Right renal cortex interstitium (tissue), 3 donors: Measurements from ENCODE around the gene CBLIF. TPM values are rescaled to one million over a fixed set of nuclear protein-coding genes. Genes with fewer than 3 reads are reported as not detected.
"Not testable (repeated sequence)": the region's sequence is repeated elsewhere in the genome, so short reads cannot be mapped to it uniquely, and the experiment has no call there.

Experiments
- DNase-seq, 3 donors: peaks; one replicate each; pipeline ENCODE4 v3.0.0-alpha.2; 2013; ENCODE audit warnings: low read depth in 3 of 3, low spot score in 2 of 3
- polyA plus RNA-seq, 3 donors: library from polyadenylated mRNA; unstranded; fragments of 120-200 nt; gene quantifications; one replicate each; pipeline ENCODE4 v1.2.1, GENCODE V29; 2013; ENCODE audit not compliant: insufficient read length in 3 of 3

The CBLIF gene
- polyA plus RNA-seq = not detected

GRCh38 chr11:59845399-59845798 lies at the start of gene CBLIF:
TSS of gene CBLIF (minus strand) at chr11:59845499. CDS start at chr11:59845453, 46 bp downstream.
- DNase-seq = no peak

- DNase-seq = no peak
Measured at GRCh38 chr11:59894616-59895015, 49.3 kb upstream of the CBLIF start.

DNA sequence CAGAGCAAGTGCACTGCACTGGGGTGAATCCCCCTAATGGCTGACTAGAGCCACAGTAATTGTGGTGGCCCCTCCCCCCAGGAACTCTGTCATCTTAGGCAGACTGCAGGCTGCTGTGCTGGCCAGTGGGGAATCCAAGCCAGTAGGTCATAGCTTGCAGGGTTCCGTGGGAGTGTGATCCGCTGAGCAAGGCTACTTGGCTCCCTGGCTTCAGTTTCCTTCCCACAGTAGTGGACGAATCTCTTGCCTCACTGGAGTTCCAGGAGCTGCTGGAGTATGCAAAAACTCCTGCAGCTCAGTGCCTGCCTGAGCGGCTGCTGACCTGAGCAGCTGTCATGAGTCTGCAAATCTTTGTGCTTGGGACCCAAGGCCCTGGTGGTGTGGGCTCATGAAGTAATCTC lies 46.5 kb upstream of the CBLIF start:
- DNase-seq = no peak

DNA sequence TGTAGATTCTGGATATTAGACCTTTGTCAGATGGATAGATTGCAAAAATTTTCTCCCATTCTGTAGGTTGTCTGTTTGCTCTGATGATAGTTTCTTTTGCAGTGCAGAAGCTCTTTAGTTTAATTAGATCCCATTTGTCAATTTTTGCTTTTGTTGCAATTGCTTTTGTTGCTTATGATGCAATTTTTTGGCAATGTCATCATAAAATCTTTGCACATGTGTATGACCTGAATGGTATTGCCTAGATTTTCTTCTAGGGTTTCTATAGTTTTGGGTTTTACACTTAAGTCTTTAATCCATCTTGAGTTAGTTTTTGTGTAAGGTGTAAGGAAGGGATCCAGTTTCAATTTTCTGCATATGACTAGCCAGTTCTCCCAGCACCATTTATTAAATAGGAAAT lies 41.9 kb upstream of the CBLIF start:
- DNase-seq = not testable (repeated sequence)

DNA sequence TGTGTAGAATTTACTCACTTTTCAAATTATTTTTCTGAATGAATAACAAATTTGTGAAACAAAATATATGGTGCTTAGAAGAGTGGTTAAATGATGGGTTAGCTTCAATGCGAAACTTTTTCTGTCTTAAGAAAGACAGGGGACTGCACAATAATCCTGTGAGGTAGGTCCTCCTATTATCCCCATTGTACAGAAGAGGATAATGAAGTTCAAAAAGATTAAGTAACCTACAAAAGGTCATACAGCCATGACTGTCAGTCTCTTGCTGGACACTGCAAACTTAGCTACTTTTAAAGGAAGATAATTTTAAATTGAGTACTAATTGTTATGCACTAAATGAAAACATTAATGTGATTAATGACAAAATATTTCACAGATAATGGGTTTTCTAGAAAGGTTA lies 38.3 kb upstream of the CBLIF start:
- DNase-seq = no peak

DNA sequence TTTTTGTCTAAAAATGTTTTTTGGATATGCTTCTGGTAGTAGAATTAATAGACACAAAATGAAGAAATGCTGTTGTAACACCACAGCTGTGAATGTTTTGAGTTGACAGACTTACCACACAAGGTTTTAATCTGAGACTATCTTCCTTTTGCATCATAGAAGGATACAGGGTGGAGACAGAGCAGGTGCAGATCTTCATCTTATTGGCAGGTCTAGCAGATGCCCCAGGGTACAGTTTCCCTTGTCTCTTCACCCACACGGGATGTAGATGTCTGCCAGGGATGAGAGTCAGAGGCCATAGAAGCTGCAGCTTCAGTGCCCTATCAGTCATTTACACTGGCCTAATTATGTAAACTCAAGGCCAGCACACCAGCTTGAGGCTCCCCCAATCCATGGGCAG lies 34.3 kb upstream of the CBLIF start:
- no peak for DNase-seq

DNA sequence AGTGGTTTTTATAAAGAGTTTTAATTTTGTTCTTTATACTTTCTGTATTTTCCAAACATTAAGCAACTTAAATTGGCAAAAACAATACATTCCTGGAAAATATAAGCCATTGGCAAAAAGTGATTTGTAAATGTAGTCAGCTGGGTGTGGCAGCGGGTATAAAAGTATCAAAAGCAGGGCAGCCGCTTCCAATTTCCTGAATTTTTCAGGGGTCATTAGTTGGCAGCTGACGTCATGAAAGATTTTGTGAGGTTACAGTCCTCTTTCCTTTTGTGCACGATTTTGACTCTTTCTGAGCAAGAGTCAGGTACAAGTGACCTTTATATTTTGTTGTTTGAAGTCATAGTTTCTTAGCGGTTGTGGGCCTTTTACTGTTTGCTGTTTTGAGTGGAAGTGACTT lies 33.3 kb upstream of the CBLIF start, which contains the start of gene OOSP3:
Gene OOSP3, plus strand, starts transcription at position 208 of the 400 bp plus-strand sequence. Its CDS starts 27 bp downstream, at position 235.
- DNase-seq = no peak

DNA sequence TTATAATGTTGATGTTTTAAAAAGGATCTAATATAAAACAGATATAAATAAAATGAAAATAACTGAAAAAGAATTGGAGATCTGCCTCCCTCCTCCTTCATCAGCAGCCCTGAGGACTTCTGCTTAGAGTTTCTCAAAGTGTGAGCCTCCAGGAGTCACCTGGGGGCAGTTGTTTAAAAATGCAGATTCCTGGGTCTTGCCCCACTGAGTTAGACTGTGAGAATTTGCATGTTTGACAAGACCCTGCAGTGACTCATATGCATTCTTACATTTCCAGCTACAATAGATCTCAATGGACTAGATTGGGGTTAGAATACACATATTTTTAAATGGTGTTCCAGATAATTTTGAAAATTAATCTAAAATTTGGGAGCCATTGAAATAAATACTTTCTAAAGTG lies 32.5 kb upstream of the CBLIF start:
- DNase-seq = no peak

DNA sequence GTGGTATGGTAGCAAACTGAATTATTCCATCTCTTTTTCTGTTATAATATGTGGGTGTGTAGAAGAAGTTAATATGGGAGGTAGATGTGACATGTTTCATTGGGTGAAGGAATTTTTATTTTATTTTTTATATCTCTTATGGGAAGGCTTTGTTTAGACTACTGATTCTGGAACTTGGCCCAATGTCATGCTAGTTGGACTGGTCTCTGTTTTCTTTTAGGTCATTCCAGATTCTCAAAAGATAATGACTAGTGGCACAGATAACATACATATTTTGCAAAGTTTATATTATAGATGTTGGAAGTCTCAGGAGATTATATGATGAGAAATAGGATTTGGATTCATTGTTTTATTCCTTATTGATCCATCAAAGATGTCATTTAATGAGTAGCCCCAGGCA lies 32.0 kb upstream of the CBLIF start:
- DNase-seq = no peak

GRCh38 chr11:59875856-59876519 lies 30.7 kb upstream of the CBLIF start:
- no peak for DNase-seq

- DNase-seq = no peak
Measured at GRCh38 chr11:59872076-59872475, 26.8 kb upstream of the CBLIF start.

GRCh38 chr11:59867946-59868345 lies 22.6 kb upstream of the CBLIF start:
- no peak for DNase-seq

DNA sequence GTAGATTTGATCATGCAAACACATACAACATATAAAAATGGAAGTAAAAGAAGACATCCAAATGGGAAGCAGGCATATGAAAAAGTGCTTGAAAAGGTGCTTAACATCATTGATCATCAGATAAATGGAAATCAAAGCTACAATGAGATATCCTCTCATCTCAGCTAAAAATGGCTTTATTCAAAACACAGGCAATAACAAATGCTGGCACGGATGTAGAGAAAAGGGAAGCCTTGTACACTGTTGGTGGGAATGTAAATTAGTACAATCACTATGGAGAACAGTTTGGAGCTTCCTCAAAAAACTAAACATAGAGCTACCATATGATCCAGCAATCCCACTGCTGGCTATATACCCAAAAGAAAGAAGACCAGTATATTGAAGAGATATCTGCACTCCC lies 21.5 kb upstream of the CBLIF start:
- no peak for DNase-seq

- DNase-seq = no peak
Measured at GRCh38 chr11:59866397-59866796, 21.1 kb upstream of the CBLIF start, which contains the start of gene TCN1. TSS of gene TCN1 (minus strand) at chr11:59866487. CDS start at chr11:59866470, 17 bp downstream.

- DNase-seq = no peak
Measured at GRCh38 chr11:59865031-59865430, 19.7 kb upstream of the CBLIF start.

DNA sequence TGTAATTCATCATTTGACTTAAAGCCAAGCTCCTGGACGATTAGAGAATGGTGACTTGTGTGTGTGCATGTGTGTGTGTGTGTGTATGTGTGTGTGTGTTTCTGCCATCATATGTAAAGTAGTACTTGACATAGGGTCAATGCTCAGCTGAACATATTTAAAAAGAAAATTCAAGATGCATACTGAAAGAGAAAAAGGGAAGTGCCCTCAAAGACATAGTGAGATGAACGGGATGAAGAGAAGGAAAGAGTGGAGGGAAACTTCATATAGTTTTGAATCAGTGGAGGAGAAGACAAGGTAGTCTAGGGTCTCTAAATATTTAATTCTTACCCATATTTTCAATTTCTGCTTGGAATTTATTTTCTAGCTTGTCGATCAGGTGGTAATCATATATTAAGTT lies 17.0 kb upstream of the CBLIF start:
- no peak for DNase-seq

DNA sequence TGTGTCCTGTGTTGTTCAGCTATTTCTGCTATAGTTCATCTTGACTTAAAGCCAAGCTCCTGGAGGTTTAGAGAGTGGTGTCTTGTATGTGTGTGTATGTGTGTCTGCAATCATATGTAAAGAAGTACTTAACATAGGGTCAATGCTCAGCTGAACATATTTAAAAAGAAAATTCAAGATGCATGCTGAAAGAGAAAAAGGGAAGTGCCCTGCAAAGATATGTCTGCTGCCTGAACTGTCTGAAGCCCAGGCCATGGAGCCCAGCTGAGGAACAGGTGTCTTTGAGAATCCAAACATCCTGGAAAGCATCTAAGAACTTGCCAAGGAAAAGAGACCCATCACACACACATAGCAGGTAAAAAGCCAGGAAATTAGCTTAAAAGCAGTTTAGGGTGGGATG lies 14.4 kb upstream of the CBLIF start:
- DNase-seq = no peak

- DNase-seq = no peak
Measured at GRCh38 chr11:59857439-59858434, 12.4 kb upstream of the CBLIF start.

DNA sequence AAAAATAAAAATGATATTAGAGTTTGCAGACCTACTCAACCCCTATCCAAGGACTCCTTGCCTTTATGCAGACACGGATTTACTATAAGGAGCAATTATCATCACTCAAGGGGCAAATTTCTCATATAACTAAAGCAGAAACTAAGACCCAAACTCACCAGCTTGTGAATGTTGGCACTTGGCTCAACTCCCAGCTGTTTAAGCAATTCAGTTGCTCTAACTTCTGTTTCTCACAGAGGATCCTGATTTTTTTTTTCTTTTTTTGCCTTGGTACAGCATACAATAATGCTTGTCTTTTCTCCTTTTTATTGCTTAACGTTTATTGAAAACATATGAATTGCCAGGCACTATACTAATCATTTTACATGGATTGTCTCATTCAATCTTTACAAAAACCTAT lies 9.6 kb upstream of the CBLIF start:
- DNase-seq = no peak

GRCh38 chr11:59851416-59851815 lies 6.1 kb upstream of the CBLIF start:
- DNase-seq = not testable (repeated sequence)

DNA sequence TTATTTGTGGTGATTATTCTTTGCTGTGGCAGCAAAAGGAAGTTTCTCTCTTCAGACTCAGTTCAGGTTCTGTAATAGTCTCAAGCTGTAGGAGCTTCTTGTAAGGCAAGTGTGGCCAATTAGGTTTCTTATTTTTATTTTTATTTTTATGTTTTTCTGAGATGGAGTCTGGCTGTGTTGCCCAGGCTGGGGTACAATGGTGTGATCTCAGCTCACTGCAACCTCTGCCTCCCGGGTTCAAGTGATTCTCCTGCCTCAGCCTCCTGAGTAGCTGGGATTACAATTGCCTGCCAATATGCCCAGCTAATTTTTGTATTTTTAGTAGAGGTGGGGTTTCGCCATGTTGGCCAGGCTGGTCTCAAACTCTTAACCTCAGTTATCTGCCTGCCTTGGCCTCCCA lies 4.3 kb upstream of the CBLIF start:
- not testable (repeated sequence) for DNase-seq

DNA sequence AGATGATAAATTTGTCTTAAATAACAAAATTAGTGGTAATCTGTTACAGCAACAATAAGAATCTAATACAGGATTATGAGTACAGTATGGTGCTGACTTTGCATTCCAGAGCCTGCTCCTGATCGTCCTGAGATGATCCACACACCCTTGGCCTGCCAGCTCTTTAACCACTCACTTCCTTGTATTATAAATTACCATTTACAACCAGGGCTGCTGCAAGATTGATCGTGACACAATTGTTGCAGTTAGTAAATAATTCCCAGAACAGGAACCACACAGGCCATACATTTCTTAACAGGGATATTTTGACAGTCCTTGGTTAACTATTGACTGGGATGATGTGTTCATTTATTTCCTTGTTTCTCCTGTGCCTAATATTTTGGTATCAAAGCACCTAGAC lies 3.8 kb upstream of the CBLIF start:
- DNase-seq = no peak
